Vagina (tissue), 2 donors: ENCODE results near the gene RAPSN. TPM values are rescaled to one million over a fixed set of nuclear protein-coding genes. Genes with fewer than 3 reads are reported as not detected.

ENCODE experiments used
- DNase-seq, 2 donors: peaks; one replicate each; pipeline ENCODE4 v3.0.0-alpha.2; 2017; ENCODE audit errors: extremely low spot score in 2 of 2
- H3K27ac ChIP-seq: fragments of 200-600 bp; sonication (generic); one replicate; pipeline ENCODE4 v1.5.1; 2019
- H3K27me3 ChIP-seq: fragments of 200-600 bp; sonication (generic); one replicate; pipeline ENCODE4 v1.5.1; 2019
- H3K36me3 ChIP-seq, 2 donors: fragments of 200-600 bp; sonication (generic); one replicate each; pipeline ENCODE4 v1.5.1; 2017 to 2019
- H3K4me1 ChIP-seq: fragments of 200-600 bp; sonication (generic); one replicate; pipeline ENCODE4 v1.5.1; 2019
- H3K4me3 ChIP-seq, 2 donors: fragments of 200-600 bp; sonication (generic); 1 replicate in 1 of 2; 2 replicates in 1 of 2; pipeline ENCODE4 v1.5.1; 2016 to 2019
- H3K9me3 ChIP-seq: fragments of 200-600 bp; sonication (generic); one replicate; pipeline ENCODE4 v1.5.1; 2019
- CTCF ChIP-seq, 3 experiments: fragments of 450-650 bp in 2 of 3; fragments of 200-600 bp in 1 of 3; sonication (generic) in 1 of 3; IDR thresholded peaks; one replicate each; pipeline ENCODE4 v1.5.1; 2017 to 2019; ENCODE audit warnings: antibody characterized with exemption in 3 of 3, mild to moderate bottlenecking in 2 of 3, moderate library complexity in 2 of 3
- POLR2A ChIP-seq, 2 donors: fragments of 450-650 bp; IDR thresholded peaks; one replicate each; pipeline ENCODE4 v1.6.1; 2017; ENCODE audit warnings: antibody characterized with exemption in 2 of 2, mild to moderate bottlenecking in 2 of 2, moderate library complexity in 2 of 2
- POLR2AphosphoS5 ChIP-seq, 2 donors: sonication (generic); formaldehyde crosslinking; IDR thresholded peaks; one replicate each; pipeline ENCODE4 v1.9.0; 2017; ENCODE audit warnings: antibody characterized with exemption in 2 of 2, mild to moderate bottlenecking in 2 of 2, low read depth in 1 of 2; ENCODE audit not compliant: insufficient read depth in 1 of 2
- intact Hi-C: fragments of 100-400 bp; cut with DNase I; formaldehyde crosslinking; loops from one replicate; pipeline ENCODE4 v1.15.1; 2023
- total RNA-seq: library from RNA; depleted of rRNA; stranded (reverse); fragments of >200 nt; gene quantifications from one replicate; pipeline ENCODE4 v1.2.3, GENCODE V29; 2016

Gene RAPSN
- total RNA-seq, 1 donor from 2014 or later, result not detected

- Histone ChIP-seq H3K9me3 (no peaks in the 10 kb centered on the region), H3K27me3 (no peaks in the 10 kb centered on the region), H3K36me3 (no peaks in the 10 kb centered on the region), H3K4me1 (peaks cover 32% of the 10 kb centered on the region), H3K27ac (peak overlapping the region; percentile 87), H3K4me3 (peak overlapping the region; percentile 54 to 57)
- no peak for DNase-seq
- intact Hi-C loops, result loop anchor here (2.0 kb wide), 1 partner anchor 77 kb away; no protein-coding TSS in a partner anchor
- TF ChIP-seq POLR2AphosphoS5 (IDR thresholded peaks at IDR 0.05; ENCODE audit: insufficient read depth in 1 of 2, low read depth in 1 of 2) (peak in 1 of 2 donors; percentile 83), CTCF (IDR thresholded peaks at IDR 0.05) (no peak), POLR2A (IDR thresholded peaks at IDR 0.05) (peak in 1 of 2 donors; percentile 37)
Measured at GRCh38 chr11:47399860-47400767, 48.8 kb downstream of the RAPSN start.

- TF ChIP-seq POLR2AphosphoS5 (IDR thresholded peaks at IDR 0.05; ENCODE audit: insufficient read depth in 1 of 2, low read depth in 1 of 2) (no peak), POLR2A (IDR thresholded peaks at IDR 0.05) (no peak), CTCF (IDR thresholded peaks at IDR 0.05) (no peak)
- H3K9me3 ChIP-seq, result no peaks in the 10 kb centered on the region
- H3K27ac ChIP-seq, result no peak overlapping the region
- no peak overlapping the region for H3K4me3 ChIP-seq
- DNase-seq, result no peak
- no peaks in the 10 kb centered on the region for H3K36me3 ChIP-seq
- no peaks in the 10 kb centered on the region for H3K27me3 ChIP-seq
- intact Hi-C loops, result loop anchor here (2.0 kb wide), 1 partner anchor 76 kb away; no protein-coding TSS in a partner anchor
- H3K4me1 ChIP-seq, result peaks cover 34% of the 10 kb centered on the region
Measured at GRCh38 chr11:47398551-47398950, 50.4 kb downstream of the RAPSN start.

GRCh38 chr11:47398011-47398410, 50.9 kb downstream of the RAPSN start:
- no peak overlapping the region for H3K4me3 ChIP-seq
- H3K27ac ChIP-seq, result no peak overlapping the region
- no peaks in the 10 kb centered on the region for H3K36me3 ChIP-seq
- TF ChIP-seq POLR2A (IDR thresholded peaks at IDR 0.05), result no peak
- no peak for TF ChIP-seq CTCF (IDR thresholded peaks at IDR 0.05)
- no peak for TF ChIP-seq POLR2AphosphoS5 (IDR thresholded peaks at IDR 0.05; ENCODE audit: insufficient read depth in 1 of 2, low read depth in 1 of 2)
- H3K4me1 ChIP-seq, result peaks cover 34% of the 10 kb centered on the region
- no peaks in the 10 kb centered on the region for H3K9me3 ChIP-seq
- H3K27me3 ChIP-seq, result no peaks in the 10 kb centered on the region
- intact Hi-C loops, result loop anchor here (2.0 kb wide), 1 partner anchor 75 kb away; no protein-coding TSS in a partner anchor
- DNase-seq, result no peak

GRCh38 chr11:47396049-47396320, 53.0 kb downstream of the RAPSN start:
- peak overlapping the region; percentile 83 for H3K27ac ChIP-seq
- no peak for DNase-seq
- peaks cover 33% of the 10 kb centered on the region for H3K4me1 ChIP-seq
- H3K36me3 ChIP-seq, result no peaks in the 10 kb centered on the region
- no peaks in the 10 kb centered on the region for H3K27me3 ChIP-seq
- intact Hi-C loops, result no loop called here
- H3K9me3 ChIP-seq, result no peaks in the 10 kb centered on the region
- H3K4me3 ChIP-seq, result no peak overlapping the region
- TF ChIP-seq CTCF (IDR thresholded peaks at IDR 0.05) (no peak), POLR2AphosphoS5 (IDR thresholded peaks at IDR 0.05; ENCODE audit: insufficient read depth in 1 of 2, low read depth in 1 of 2) (no peak), POLR2A (IDR thresholded peaks at IDR 0.05) (no peak)
